B cell (primary cell): ENCODE results near the gene NOC2L. TPM values are rescaled to one million over a fixed set of nuclear protein-coding genes. Genes with fewer than 3 reads are reported as not detected.

Experiments
- ATAC-seq: fragments of 200-7000 bp; cut with Tn5 transposase; one replicate; pipeline ENCODE4 v1.10.0; 2021; ENCODE audit warnings: low read depth, mild to moderate bottlenecking, moderate number of reproducible peaks, moderate library complexity
- CTCF ChIA-PET: fragments of 350-600 bp; sonication (Branson Sonifier 250); formaldehyde crosslinking; loops from one replicate; lab custom pipeline; 2021; ENCODE audit warnings: antibody characterized with exemption, inconsistent platforms; lab: Charles Lee
- POLR2A ChIA-PET: fragments of 350-600 bp; sonication (Branson Sonifier 250); formaldehyde crosslinking; loops from one replicate; lab custom pipeline; 2021; ENCODE audit warnings: antibody characterized with exemption; lab: Charles Lee
- DNase-seq: peaks from one replicate; pipeline ENCODE4 v3.0.0; 2013
- H2AFZ ChIP-seq: 2 replicates; pipeline ENCODE4 v1.6.1; 2012; ENCODE audit warnings: mild to moderate bottlenecking, low read depth, low read length; ENCODE audit not compliant: insufficient read depth, poor library complexity, severe bottlenecking
- H3K27ac ChIP-seq, 2 donors: 1 replicate in 1 of 2; 2 replicates in 1 of 2; pipeline ENCODE4 v1.5.1; 2012 to 2013; ENCODE audit warnings: low read length in 2 of 2, mild to moderate bottlenecking in 2 of 2, moderate library complexity in 1 of 2
- H3K27me3 ChIP-seq, 4 experiments: fragments of 200-600 bp in 1 of 4; sonication (generic) in 1 of 4; replicated peaks in 1 of 4; 1 replicate in 2 of 4; 2 replicates in 2 of 4; pipeline versions ENCODE4 v1.6.1 to v1.7.0; 2013 to 2016; ENCODE audit warnings: low read length in 3 of 4, mild to moderate bottlenecking in 2 of 4, mixed read lengths in 1 of 4, moderate library complexity in 1 of 4; ENCODE audit not compliant: insufficient read depth in 4 of 4, control insufficient read depth in 3 of 4; ENCODE audit errors: control extremely low read depth in 1 of 4
- H3K36me3 ChIP-seq, 2 experiments: replicated peaks in 1 of 2; 1 replicate in 1 of 2; 2 replicates in 1 of 2; pipeline versions ENCODE4 v1.6.1 to v1.7.1; 2013; ENCODE audit warnings: low read length in 1 of 2; ENCODE audit not compliant: insufficient read depth in 2 of 2, control insufficient read depth in 1 of 2; ENCODE audit errors: control extremely low read depth in 1 of 2, extremely low read depth in 1 of 2
- H3K4me1 ChIP-seq, 2 donors: fragments of 200-600 bp in 1 of 2; sonication (generic) in 1 of 2; 1 replicate in 1 of 2; 2 replicates in 1 of 2; pipeline versions ENCODE4 v1.5.1 to v1.6.1; 2013 to 2017; ENCODE audit warnings: low read length in 2 of 2; ENCODE audit not compliant: control insufficient read depth in 2 of 2, insufficient read depth in 2 of 2
- H3K4me2 ChIP-seq: replicated peaks from 2 replicates; pipeline ENCODE3; 2012; ENCODE audit warnings: mild to moderate bottlenecking, low read depth, low read length; ENCODE audit not compliant: poor library complexity, severe bottlenecking
- H3K4me3 ChIP-seq, 5 experiments: fragments of 200-600 bp in 1 of 5; sonication (generic) in 1 of 5; 1 replicate in 3 of 5; 2 replicates in 2 of 5; pipeline versions ENCODE4 v1.5.1 to v1.7.0; 2011 to 2016; ENCODE audit warnings: low read length in 4 of 5, mild to moderate bottlenecking in 4 of 5, low read depth in 2 of 5, control low read depth in 1 of 5, moderate library complexity in 1 of 5; ENCODE audit not compliant: insufficient read depth in 1 of 5; ENCODE audit errors: control extremely low read depth in 1 of 5, extremely low read depth in 1 of 5
- H3K79me2 ChIP-seq: fragments of 200-600 bp; sonication (generic); one replicate; pipeline ENCODE4 v1.6.0; 2016; ENCODE audit warnings: low read length; ENCODE audit not compliant: control insufficient read depth, insufficient read depth
- H3K9ac ChIP-seq: fragments of 200-600 bp; sonication (generic); 2 replicates; pipeline ENCODE4 v1.6.1; 2017; ENCODE audit warnings: mild to moderate bottlenecking, low read length, moderate library complexity
- H3K9me3 ChIP-seq, 3 donors: one replicate each; pipeline versions ENCODE4 v1.6.1 to v1.7.1; 2013; ENCODE audit warnings: low read length in 2 of 3; ENCODE audit not compliant: control insufficient read depth in 2 of 3, insufficient read depth in 1 of 3; ENCODE audit errors: control extremely low read depth in 1 of 3
- H4K20me1 ChIP-seq: 2 replicates; pipeline ENCODE4 v1.6.0; 2012; ENCODE audit warnings: mild to moderate bottlenecking, low read length; ENCODE audit not compliant: insufficient read depth, control insufficient read depth, poor library complexity, severe bottlenecking
- H3K27ac Mint-ChIP-seq: one replicate; pipeline ENCODE4 v1.8.0; 2021; ENCODE audit warnings: mixed read lengths
- H3K27me3 Mint-ChIP-seq: one replicate; pipeline ENCODE4 v1.8.0; 2021; ENCODE audit warnings: mixed read lengths
- H3K4me1 Mint-ChIP-seq: one replicate; pipeline ENCODE4 v1.8.0; 2021; ENCODE audit warnings: mixed read lengths
- H3K4me3 Mint-ChIP-seq: one replicate; pipeline ENCODE4 v1.8.0; 2021; ENCODE audit warnings: mixed read lengths
- H3K9me3 Mint-ChIP-seq: one replicate; pipeline ENCODE4 v1.8.0; 2022; ENCODE audit warnings: mixed read lengths; ENCODE audit not compliant: insufficient read depth
- CTCF ChIP-seq: fragments of 200-600 bp; IDR thresholded peaks from one replicate; pipeline ENCODE4 v1.8.0; 2022; ENCODE audit warnings: antibody characterized with exemption, mild to moderate bottlenecking
- EZH2 ChIP-seq: IDR thresholded peaks from 2 replicates; pipeline ENCODE4 v1.6.1; 2012; ENCODE audit warnings: borderline replicate concordance, low read depth, mild to moderate bottlenecking, moderate library complexity, low read length; ENCODE audit not compliant: insufficient read depth, poor library complexity, severe bottlenecking
- WGBS: methylation state at CpG from one replicate; pipeline ENCODE4 v1.1.5; 2013; ENCODE audit warnings: missing lambda C conversion rate; ENCODE audit not compliant: insufficient coverage; 5-methylcytosine and 5-hydroxymethylcytosine counted together
- intact Hi-C: fragments of 100-400 bp; cut with micrococcal nuclease; formaldehyde crosslinking; loops from one replicate; pipeline ENCODE4 v1.10.0; 2022
- polyA plus RNA-seq: library from polyadenylated mRNA; depleted of rRNA; stranded (reverse); fragments of >200 nt; gene quantifications from 2 replicates; pipeline ENCODE4 v1.2.3, GENCODE V29; 2012
- total RNA-seq, 2 donors: library from RNA; stranded (reverse); fragments of 120-200 nt in 1 of 2; gene quantifications; 1 replicate in 1 of 2; 2 replicates in 1 of 2; pipeline versions ENCODE4 v1.2.3 to v1.2.4, GENCODE V29; 2013 to 2022

NOC2L gene
- total and polyA plus RNA-seq, 2 donors (not counting 1 experiment from before 2014, with no cell fraction given), result 48.0 to 64.1 TPM

GRCh38 chr1:928825-929661 is 30.0 kb downstream of the NOC2L start:
- CTCF ChIA-PET, result no interaction called here
- Mint-ChIP-seq H3K4me1 (peaks cover 6% of the 10 kb centered on the region), H3K27ac (no peak overlapping the region), H3K27me3 (peaks cover 28% of the 10 kb centered on the region), H3K9me3 (no peaks in the 10 kb centered on the region), H3K4me3 (no peak overlapping the region)
- 88% methylated on average over 34 of the region's 40 CpGs for WGBS
- intact Hi-C loops, result no loop called here
- Histone ChIP-seq H3K27ac (no peak overlapping the region), H3K36me3 (no peaks in the 10 kb centered on the region), H3K79me2 (no peaks in the 10 kb centered on the region), H3K27me3 (peaks cover 0 to 63% (median 13%) of the 10 kb centered on the region in 4 experiments), H4K20me1 (no peaks in the 10 kb centered on the region), H3K4me1 (peaks cover 12 to 17% of the 10 kb centered on the region in 2 donors), H2AFZ (no peak overlapping the region), H3K9ac (no peak overlapping the region), H3K4me2 (no peak overlapping the region), H3K4me3 (no peak overlapping the region), H3K9me3 (no peaks in the 10 kb centered on the region)
- POLR2A ChIA-PET, result no interaction called here
- DNase-seq (no peak), ATAC-seq (no peak)
- TF ChIP-seq CTCF (no peak), EZH2 (no peak)

- no peak overlapping the region for H3K4me3 Mint-ChIP-seq
- peaks cover 34% of the 10 kb centered on the region for H3K27me3 Mint-ChIP-seq
- no peak overlapping the region for H3K4me2 ChIP-seq
- H3K4me3 ChIP-seq, result no peak overlapping the region
- no peak overlapping the region for H3K9ac ChIP-seq
- WGBS, result 92% methylated on average over 6 of the region's 10 CpGs
- H3K9me3 Mint-ChIP-seq, result no peaks in the 10 kb centered on the region
- peaks cover 0 to 3% (median 0%) of the 10 kb centered on the region in 3 donors for H3K9me3 ChIP-seq
- no peak overlapping the region for H3K27ac Mint-ChIP-seq
- peaks cover 0 to 64% (median 18%) of the 10 kb centered on the region in 4 experiments for H3K27me3 ChIP-seq
- CTCF ChIA-PET, result no interaction called here
- no peaks in the 10 kb centered on the region for H3K79me2 ChIP-seq
- no peak overlapping the region for H3K27ac ChIP-seq
- no peak overlapping the region for H2AFZ ChIP-seq
- no peaks in the 10 kb centered on the region for H4K20me1 ChIP-seq
- no peaks in the 10 kb centered on the region for H3K36me3 ChIP-seq
- DNase-seq, result no peak
- H3K4me1 Mint-ChIP-seq, result peaks cover 11% of the 10 kb centered on the region
- intact Hi-C loops, result no loop called here
- POLR2A ChIA-PET, result no interaction called here
- TF ChIP-seq CTCF, result no peak
- no peak for TF ChIP-seq EZH2
- ATAC-seq, result no peak
- H3K4me1 ChIP-seq, result peaks cover 20 to 26% of the 10 kb centered on the region in 2 donors
Observed at GRCh38 chr1:927748-928147, 31.3 kb downstream of the NOC2L start.
